NK-92 (cell line): ENCODE results near the gene MLANA.
"Not testable (repeated sequence)": the region's sequence is repeated elsewhere in the genome, so short reads cannot be mapped to it uniquely, and the experiment has no call there.

Source experiments
- DNase-seq: peaks from one replicate; lab custom pipeline; 2025; ENCODE audit not compliant: unreplicated experiment; lab: John Stamatoyannopoulos, UW

The MLANA gene

DNA sequence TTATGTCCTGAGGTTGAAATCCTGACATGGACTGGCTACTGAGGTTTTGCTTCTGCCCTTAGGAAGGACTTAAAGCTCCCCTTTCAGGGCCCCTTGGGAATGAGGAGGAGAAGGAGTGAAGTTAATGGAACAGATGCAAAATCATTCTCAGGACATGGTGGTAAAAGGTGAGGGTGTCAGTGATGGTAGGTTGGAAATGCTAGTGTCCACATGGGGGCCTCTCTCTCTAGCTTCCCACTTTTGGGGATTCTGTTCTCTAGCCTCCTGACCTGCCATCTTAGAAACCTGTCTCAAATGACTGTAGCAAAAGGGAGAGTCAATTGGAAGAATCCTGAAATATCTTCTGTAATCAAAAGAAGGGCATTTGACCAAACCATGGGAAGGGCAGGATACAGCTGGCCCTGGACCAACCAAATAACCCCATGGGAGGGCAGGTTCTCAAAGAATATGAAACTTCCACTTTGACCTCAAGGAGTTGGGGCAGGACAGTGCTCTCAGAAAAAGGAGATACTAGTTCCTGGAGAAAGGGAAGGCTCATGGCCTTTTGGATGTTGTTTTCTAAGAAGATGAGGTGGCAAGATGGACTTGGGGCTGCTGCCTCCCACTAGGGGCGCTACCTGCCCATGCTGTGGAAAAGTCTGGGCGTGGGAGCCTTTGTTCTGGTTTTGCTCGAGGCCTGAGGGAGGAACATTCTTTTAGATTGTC lies 21.2 kb upstream of the MLANA start:
- no peak for DNase-seq

GRCh38 chr9:5870020-5870339 lies 20.7 kb upstream of the MLANA start:
- no peak for DNase-seq

- DNase-seq: no peak
These were observed 20.0 kb upstream of the MLANA start for GRCh38 chr9:5870691-5871090.

GRCh38 chr9:5871785-5872184 lies 18.9 kb upstream of the MLANA start:
- DNase-seq: no peak

GRCh38 chr9:5872511-5872910 lies 18.2 kb upstream of the MLANA start:
- DNase-seq: no peak

- no peak for DNase-seq
These were observed 17.2 kb upstream of the MLANA start for GRCh38 chr9:5873439-5873838.

DNA sequence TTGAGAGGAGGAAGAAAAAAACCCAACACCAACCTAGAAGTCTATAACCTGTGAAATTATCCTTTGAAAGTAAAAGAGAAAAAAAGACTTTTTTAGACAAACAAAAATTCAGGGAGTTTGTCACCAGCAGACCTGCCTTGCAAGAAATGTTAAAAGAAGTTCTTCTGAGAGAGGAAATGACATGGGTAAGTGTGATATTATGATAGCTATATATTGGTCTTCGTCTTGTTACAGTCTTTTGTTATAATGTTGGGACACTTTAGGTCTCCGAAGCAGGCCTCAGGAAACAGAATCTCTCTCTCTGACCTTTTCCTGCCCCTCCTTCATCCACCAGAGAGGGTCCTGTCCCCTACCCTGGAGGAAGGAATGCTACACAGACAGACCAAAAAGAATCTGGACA lies 16.6 kb upstream of the MLANA start:
- no peak for DNase-seq

DNA sequence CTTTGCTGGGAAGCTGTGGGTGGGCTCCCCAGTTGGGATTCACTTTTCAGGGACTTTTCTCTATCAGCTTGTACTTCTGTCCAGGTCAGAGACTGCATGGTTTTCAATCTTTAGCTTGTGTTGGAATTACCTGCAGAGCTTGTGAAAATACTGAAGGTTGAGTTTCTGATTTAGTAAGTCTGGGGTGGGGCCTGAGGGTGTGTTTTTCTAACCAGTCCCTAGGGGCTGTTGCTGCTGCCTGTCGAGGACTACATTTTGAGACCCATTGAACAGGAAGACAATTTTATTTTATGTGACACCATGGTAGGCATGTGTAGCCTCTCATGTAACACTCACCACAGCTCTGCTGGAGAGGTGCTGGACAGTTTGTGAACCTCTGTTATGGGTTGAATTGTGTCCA lies 14.7 kb upstream of the MLANA start:
- no peak for DNase-seq

DNA sequence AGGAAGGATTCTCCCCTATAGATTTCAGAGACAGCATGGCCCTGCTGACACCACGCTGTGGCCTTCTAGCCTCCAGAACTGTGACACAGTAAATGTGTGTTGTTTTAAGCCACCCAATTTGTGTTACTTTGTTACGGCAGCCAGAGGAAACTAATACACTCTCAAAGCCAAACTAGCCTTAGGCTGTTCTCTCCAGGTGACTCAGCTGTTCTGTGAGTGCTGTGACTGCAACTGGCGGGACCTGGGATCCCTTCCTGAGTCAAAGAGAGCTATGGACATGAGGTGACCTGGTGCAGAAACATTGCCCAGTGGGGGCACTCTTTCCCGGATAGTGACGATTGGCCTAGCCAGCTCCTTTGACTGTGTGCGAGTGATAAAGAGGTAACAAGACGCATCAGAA lies 14.0 kb upstream of the MLANA start:
- DNase-seq: no peak

- no peak for DNase-seq
These were observed 11.1 kb upstream of the MLANA start for GRCh38 chr9:5879419-5880181.

- not testable (repeated sequence) for DNase-seq
These were observed 8.3 kb upstream of the MLANA start for GRCh38 chr9:5882244-5883012.

GRCh38 chr9:5884191-5884590 lies 6.5 kb upstream of the MLANA start:
- no peak for DNase-seq

DNA sequence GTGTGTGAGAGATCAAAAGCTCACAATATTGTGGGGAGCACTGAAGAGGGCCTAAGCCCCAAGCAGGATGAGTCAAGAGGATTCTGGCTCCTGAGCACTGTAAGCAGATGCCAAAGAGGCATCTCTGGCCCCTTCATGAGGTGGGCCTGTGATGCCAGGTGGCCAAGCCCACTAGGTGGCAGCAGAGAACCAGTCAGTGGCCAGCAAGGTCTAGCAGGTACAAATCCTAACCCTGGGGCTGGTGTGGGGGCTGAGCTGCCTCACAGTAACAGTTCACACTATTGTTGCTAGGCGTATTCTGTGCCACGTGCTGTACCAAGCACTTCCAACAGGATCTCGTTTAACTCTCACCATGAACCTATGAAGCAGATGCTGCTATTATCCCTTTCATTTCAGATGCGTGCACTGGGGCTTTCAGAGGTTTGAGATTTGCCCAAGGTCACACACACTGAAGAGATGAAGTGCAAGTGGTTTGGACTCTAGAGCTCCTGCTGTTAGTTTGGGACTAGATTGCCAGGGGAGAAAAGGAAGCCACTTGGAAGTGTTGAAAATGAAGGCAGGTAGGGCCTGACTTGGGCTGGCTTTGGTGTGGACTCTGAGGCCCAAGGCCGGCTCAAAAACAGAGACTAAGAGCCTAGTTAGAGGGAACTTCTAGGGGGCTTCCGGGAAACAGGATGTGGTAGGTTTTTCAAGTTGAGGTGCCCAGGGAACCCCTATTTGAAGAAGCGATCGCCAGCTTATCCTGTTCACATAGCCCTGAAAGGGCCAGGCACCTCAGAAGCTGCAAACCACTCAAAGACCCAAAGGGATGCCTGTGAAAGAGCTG lies 4.4 kb upstream of the MLANA start:
- no peak for DNase-seq

GRCh38 chr9:5892456-5893133 lies 1.9 kb downstream of the MLANA start:
- DNase-seq: no peak

GRCh38 chr9:5893134-5893505 lies 2.4 kb downstream of the MLANA start:
- DNase-seq: no peak

DNA sequence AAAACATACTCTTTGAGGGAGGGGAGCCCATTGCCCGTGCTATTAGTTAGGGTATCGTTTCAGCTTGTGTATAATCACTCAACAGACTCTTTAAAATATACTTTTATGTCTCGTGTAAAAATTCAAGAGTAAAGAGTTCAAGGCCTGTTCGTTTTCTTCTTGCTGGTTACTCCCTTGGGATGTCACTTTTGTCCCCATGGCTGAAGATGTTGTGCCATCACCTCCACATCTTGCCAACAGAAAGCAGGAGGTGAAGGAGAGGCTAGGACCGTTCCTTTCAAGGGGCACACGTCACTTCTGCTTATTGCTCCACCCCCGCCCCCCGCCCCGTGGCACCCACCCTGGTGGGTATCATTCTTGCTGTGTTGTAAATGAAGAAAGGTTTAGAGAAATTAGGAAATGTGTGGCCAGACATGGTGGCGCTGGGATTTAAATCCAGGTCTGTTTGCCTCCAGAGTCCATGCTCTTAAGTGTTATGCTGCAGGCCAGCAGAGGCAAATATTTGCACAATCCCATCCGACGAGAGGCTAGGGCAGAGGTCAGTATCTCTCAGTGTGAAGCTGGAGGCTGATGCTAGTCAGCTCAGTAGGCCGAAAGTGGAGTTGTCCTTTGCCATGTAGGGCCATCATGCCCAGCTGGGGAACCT lies 3.0 kb downstream of the MLANA start:
- DNase-seq: no peak

GRCh38 chr9:5894237-5894959 lies 3.7 kb downstream of the MLANA start:
- DNase-seq: no peak

DNA sequence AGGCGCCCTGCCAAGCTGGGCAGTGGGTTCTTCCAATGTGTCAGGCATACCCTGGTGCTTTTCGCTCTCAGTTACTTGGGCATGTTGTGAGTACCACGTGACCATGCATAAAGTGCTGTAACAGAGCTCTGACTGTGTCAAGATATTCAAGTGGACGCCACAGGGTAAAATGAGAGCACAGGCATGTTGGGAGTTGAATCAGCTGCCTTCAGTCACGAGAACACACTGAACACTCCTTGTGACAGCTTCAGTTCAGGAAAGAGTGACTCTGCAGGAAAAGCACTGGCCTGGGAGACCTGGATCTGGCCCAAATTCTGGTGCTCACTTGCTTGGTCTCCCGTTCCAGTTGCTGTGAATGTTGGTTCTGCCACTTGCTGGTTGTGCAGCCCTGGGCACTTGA lies 5.1 kb downstream of the MLANA start:
- DNase-seq: no peak

DNA sequence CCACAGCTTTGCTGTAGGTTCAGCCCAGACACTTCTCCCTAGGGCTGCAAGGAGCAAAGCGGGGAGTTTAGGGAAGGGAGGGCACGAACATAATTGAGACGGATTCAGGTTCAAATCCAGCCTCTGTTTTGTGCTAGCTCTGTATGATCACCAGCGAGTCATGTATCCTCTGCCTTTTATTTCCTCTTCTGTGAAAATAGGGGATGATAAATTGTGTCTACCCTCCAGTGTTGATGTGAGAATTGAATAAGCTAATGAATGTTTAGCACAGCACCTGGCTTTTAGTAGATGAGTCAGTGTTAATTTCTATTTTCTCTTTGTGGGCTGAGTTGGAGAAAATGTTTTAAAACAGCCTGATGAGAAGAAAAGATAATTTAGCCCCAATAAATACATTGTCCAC lies 6.2 kb downstream of the MLANA start:
- DNase-seq: no peak

- DNase-seq: no peak
These were observed 7.2 kb downstream of the MLANA start for GRCh38 chr9:5897851-5898250.
